Activated CD4-positive, alpha-beta memory T cell treated with anti-CD3 and anti-CD28 coated beads, Interleukin-2, amount 10 ng/mL, durations not matched to agents 7 days and 5 days (primary cell): ENCODE measurements around the gene SLC2A1. TPM values are rescaled to one million over a fixed set of nuclear protein-coding genes. Genes with fewer than 3 reads are reported as not detected.

Experiments
- CTCF ChIA-PET: fragments of 350-600 bp; sonication (Branson Sonifier 250); formaldehyde crosslinking; loops from one replicate; lab custom pipeline; 2021; ENCODE audit warnings: antibody characterized with exemption, inconsistent platforms; lab: Charles Lee
- POLR2A ChIA-PET: fragments of 350-600 bp; sonication (Branson Sonifier 250); formaldehyde crosslinking; loops from one replicate; lab custom pipeline; 2021; ENCODE audit warnings: antibody characterized with exemption; lab: Charles Lee
- DNase-seq: peaks from one replicate; pipeline ENCODE4 v3.0.0-alpha.2; 2020
- H3K27ac Mint-ChIP-seq: one replicate; pipeline ENCODE4 v1.8.0; 2021; ENCODE audit warnings: mild to moderate bottlenecking, mixed read lengths
- H3K27me3 Mint-ChIP-seq: one replicate; pipeline ENCODE4 v1.8.0; 2021; ENCODE audit warnings: mixed read lengths
- H3K36me3 Mint-ChIP-seq: one replicate; pipeline ENCODE4 v1.8.0; 2021; ENCODE audit warnings: low read depth, mixed read lengths
- H3K4me1 Mint-ChIP-seq: one replicate; pipeline ENCODE4 v1.8.0; 2021; ENCODE audit warnings: mixed read lengths
- H3K4me3 Mint-ChIP-seq: one replicate; pipeline ENCODE4 v1.8.0; 2021; ENCODE audit warnings: mild to moderate bottlenecking, mixed read lengths
- H3K9me3 Mint-ChIP-seq: one replicate; pipeline ENCODE4 v1.8.0; 2021; ENCODE audit warnings: mixed read lengths
- total RNA-seq, 2 experiments: library from RNA; stranded (reverse); gene quantifications; one replicate each; pipeline ENCODE4 v1.2.3, GENCODE V29; 2021

SLC2A1 gene
- total RNA-seq, 2 experiments from 2014 or later, result 153 TPM

- H3K27me3 Mint-ChIP-seq, result no peaks in the 10 kb centered on the region
- peaks cover 86% of the 10 kb centered on the region for H3K4me1 Mint-ChIP-seq
- CTCF ChIA-PET, result interaction anchor here (0.6 to 5.1 kb wide), 9 partner anchors 9 to 122 kb away, joined by 3 to 24 read pairs (median 8); no protein-coding TSS in a partner anchor
- peak overlapping the region; percentile 87 for H3K27ac Mint-ChIP-seq
- H3K36me3 Mint-ChIP-seq, result peaks cover 76% of the 10 kb centered on the region
- DNase-seq, result peak; percentile 57
- POLR2A ChIA-PET, result interaction anchor here (0.6 to 16.5 kb wide), 11 partner anchors 9 to 185 kb away, joined by 3 to 387 read pairs (median 4); partner anchors contain the start of genes C1orf50 and P3H1
- H3K4me3 Mint-ChIP-seq, result peak overlapping the region; percentile 40
- H3K9me3 Mint-ChIP-seq, result no peaks in the 10 kb centered on the region
Measured at GRCh38 chr1:42952303-42953001, 6.2 kb downstream of the SLC2A1 start.

GRCh38 chr1:42951588-42951987 lies 7.1 kb downstream of the SLC2A1 start:
- CTCF ChIA-PET, result interaction anchor here (1.5 to 5.1 kb wide), 6 partner anchors 8 to 122 kb away, joined by 4 to 24 read pairs (median 9); no protein-coding TSS in a partner anchor
- H3K27me3 Mint-ChIP-seq, result no peaks in the 10 kb centered on the region
- POLR2A ChIA-PET, result interaction anchor here (0.8 to 16.5 kb wide), 4 partner anchors 9 to 122 kb away, joined by 3 to 387 read pairs (median 14); no protein-coding TSS in a partner anchor
- no peak for DNase-seq
- peaks cover 91% of the 10 kb centered on the region for H3K4me1 Mint-ChIP-seq
- no peaks in the 10 kb centered on the region for H3K9me3 Mint-ChIP-seq
- H3K27ac Mint-ChIP-seq, result peak overlapping the region; percentile 87
- peak overlapping the region; percentile 40 for H3K4me3 Mint-ChIP-seq
- peaks cover 76% of the 10 kb centered on the region for H3K36me3 Mint-ChIP-seq

GRCh38 chr1:42950116-42950481 lies 8.6 kb downstream of the SLC2A1 start:
- no peaks in the 10 kb centered on the region for H3K9me3 Mint-ChIP-seq
- CTCF ChIA-PET, result interaction anchor here (1.3 to 1.6 kb wide), 2 partner anchors 18 to 172 kb away, joined by 3 to 5 read pairs; no protein-coding TSS in a partner anchor
- POLR2A ChIA-PET, result interaction anchor here (1.2 to 17.7 kb wide), 7 partner anchors 6 to 268 kb away, joined by 3 to 387 read pairs (median 9); partner anchors contain the start of genes SLC2A1 and YBX1
- peak overlapping the region; percentile 34 for H3K4me3 Mint-ChIP-seq
- no peaks in the 10 kb centered on the region for H3K27me3 Mint-ChIP-seq
- no peak for DNase-seq
- H3K4me1 Mint-ChIP-seq, result peaks cover 95% of the 10 kb centered on the region
- peaks cover 77% of the 10 kb centered on the region for H3K36me3 Mint-ChIP-seq
- H3K27ac Mint-ChIP-seq, result peak overlapping the region; percentile 82

- Mint-ChIP-seq H3K27me3 (no peaks in the 10 kb centered on the region), H3K9me3 (no peaks in the 10 kb centered on the region), H3K36me3 (peaks cover 75% of the 10 kb centered on the region), H3K4me1 (peaks cover 95% of the 10 kb centered on the region), H3K4me3 (peak overlapping the region; percentile 27), H3K27ac (peak overlapping the region; percentile 82)
- DNase-seq, result no peak
- POLR2A ChIA-PET, result interaction anchor here (0.6 to 17.7 kb wide), 8 partner anchors 7 to 268 kb away, joined by 3 to 387 read pairs (median 8); partner anchors contain the start of genes SLC2A1 and YBX1
- CTCF ChIA-PET, result interaction anchor here (1.3 to 1.6 kb wide), 2 partner anchors 18 to 171 kb away, joined by 3 to 5 read pairs; no protein-coding TSS in a partner anchor
Measured at GRCh38 chr1:42949312-42950115, 9.2 kb downstream of the SLC2A1 start.

GRCh38 chr1:42947965-42948732 lies 10.5 kb downstream of the SLC2A1 start:
- ChIA-PET POLR2A (interaction anchor here (2.0 to 17.7 kb wide), 5 partner anchors 6 to 23 kb away, joined by 6 to 387 read pairs (median 51); partner anchors contain the start of gene SLC2A1), CTCF (interaction anchor here (0.9 to 1.6 kb wide), 3 partner anchors 14 to 35 kb away, joined by 3 to 6 read pairs (median 4); no protein-coding TSS in a partner anchor)
- no peak for DNase-seq
- Mint-ChIP-seq H3K9me3 (no peaks in the 10 kb centered on the region), H3K27me3 (no peaks in the 10 kb centered on the region), H3K4me3 (no peak overlapping the region), H3K36me3 (peaks cover 76% of the 10 kb centered on the region), H3K4me1 (peaks cover 97% of the 10 kb centered on the region), H3K27ac (peak overlapping the region; percentile 94)

- no peak for DNase-seq
- no peaks in the 10 kb centered on the region for H3K9me3 Mint-ChIP-seq
- no peaks in the 10 kb centered on the region for H3K27me3 Mint-ChIP-seq
- H3K36me3 Mint-ChIP-seq, result peaks cover 77% of the 10 kb centered on the region
- H3K4me3 Mint-ChIP-seq, result no peak overlapping the region
- ChIA-PET CTCF (interaction anchor here (0.7 to 1.6 kb wide), 4 partner anchors 22 to 267 kb away, joined by 4 to 6 read pairs (median 6); no protein-coding TSS in a partner anchor), POLR2A (interaction anchor here (1.6 to 17.7 kb wide), 4 partner anchors 9 to 22 kb away, joined by 8 to 387 read pairs (median 30); partner anchors contain the start of gene SLC2A1)
- H3K4me1 Mint-ChIP-seq, result peaks cover 97% of the 10 kb centered on the region
- peak overlapping the region; percentile 94 for H3K27ac Mint-ChIP-seq
Measured at GRCh38 chr1:42947117-42947516, 11.6 kb downstream of the SLC2A1 start.

- Mint-ChIP-seq H3K9me3 (no peaks in the 10 kb centered on the region), H3K27ac (peak overlapping the region; percentile 94), H3K4me3 (peak overlapping the region; percentile 59), H3K4me1 (peaks cover 97% of the 10 kb centered on the region), H3K27me3 (no peaks in the 10 kb centered on the region), H3K36me3 (peaks cover 77% of the 10 kb centered on the region)
- ChIA-PET CTCF (interaction anchor here (1.3 to 1.6 kb wide), 3 partner anchors 22 to 33 kb away, joined by 4 to 6 read pairs (median 6); no protein-coding TSS in a partner anchor), POLR2A (interaction anchor here (1.6 to 17.7 kb wide), 4 partner anchors 9 to 21 kb away, joined by 8 to 387 read pairs (median 30); partner anchors contain the start of gene SLC2A1)
- DNase-seq, result no peak
Measured at GRCh38 chr1:42946120-42946898, 12.4 kb downstream of the SLC2A1 start.

GRCh38 chr1:42945164-42945563 lies 13.5 kb downstream of the SLC2A1 start:
- peak overlapping the region; percentile 94 for H3K27ac Mint-ChIP-seq
- CTCF ChIA-PET, result interaction anchor here (1.0 to 1.6 kb wide), 3 partner anchors 9 to 129 kb away, joined by 3 to 4 read pairs (median 4); no protein-coding TSS in a partner anchor
- POLR2A ChIA-PET, result interaction anchor here (1.2 to 17.7 kb wide), 5 partner anchors 10 to 129 kb away, joined by 5 to 387 read pairs (median 22); partner anchors contain the start of genes ERMAP and SLC2A1
- no peaks in the 10 kb centered on the region for H3K27me3 Mint-ChIP-seq
- no peak for DNase-seq
- peaks cover 80% of the 10 kb centered on the region for H3K36me3 Mint-ChIP-seq
- H3K4me1 Mint-ChIP-seq, result peaks cover 97% of the 10 kb centered on the region
- H3K9me3 Mint-ChIP-seq, result no peaks in the 10 kb centered on the region
- H3K4me3 Mint-ChIP-seq, result peak overlapping the region; percentile 59

GRCh38 chr1:42944246-42944928 lies 14.3 kb downstream of the SLC2A1 start:
- H3K36me3 Mint-ChIP-seq, result peaks cover 80% of the 10 kb centered on the region
- no peaks in the 10 kb centered on the region for H3K9me3 Mint-ChIP-seq
- POLR2A ChIA-PET, result interaction anchor here (1.2 to 17.7 kb wide), 5 partner anchors 9 to 128 kb away, joined by 5 to 387 read pairs (median 31); partner anchors contain the start of genes ERMAP and SLC2A1

GRCh38 chr1:42943728-42944127 lies 14.9 kb downstream of the SLC2A1 start:
- no peak for DNase-seq
- H3K36me3 Mint-ChIP-seq, result peaks cover 84% of the 10 kb centered on the region
- peak overlapping the region; percentile 35 for H3K4me3 Mint-ChIP-seq
- ChIA-PET CTCF (interaction anchor here (1.2 to 2.3 kb wide), 3 partner anchors 9 to 21 kb away, joined by 3 to 7 read pairs (median 3); partner anchors contain the start of gene SLC2A1), POLR2A (interaction anchor here (2.4 to 17.7 kb wide), 4 partner anchors 9 to 19 kb away, joined by 22 to 387 read pairs (median 41); partner anchors contain the start of gene SLC2A1)
- peaks cover 97% of the 10 kb centered on the region for H3K4me1 Mint-ChIP-seq
- no peaks in the 10 kb centered on the region for H3K9me3 Mint-ChIP-seq
- H3K27ac Mint-ChIP-seq, result peak overlapping the region; percentile 94
- H3K27me3 Mint-ChIP-seq, result no peaks in the 10 kb centered on the region

More at GRCh38 chr1:42944246-42944928, 14.3 kb downstream of the SLC2A1 start:
- Mint-ChIP-seq H3K4me3 (peak overlapping the region; percentile 59), H3K27ac (peak overlapping the region; percentile 94), H3K4me1 (peaks cover 96% of the 10 kb centered on the region), H3K27me3 (no peaks in the 10 kb centered on the region)
- DNase-seq, result no peak
- CTCF ChIA-PET, result interaction anchor here (1.0 to 2.3 kb wide), 6 partner anchors 8 to 129 kb away, joined by 3 to 7 read pairs (median 4); partner anchors contain the start of gene SLC2A1
